ENCODE data around the gene TMEM168.

DNA sequence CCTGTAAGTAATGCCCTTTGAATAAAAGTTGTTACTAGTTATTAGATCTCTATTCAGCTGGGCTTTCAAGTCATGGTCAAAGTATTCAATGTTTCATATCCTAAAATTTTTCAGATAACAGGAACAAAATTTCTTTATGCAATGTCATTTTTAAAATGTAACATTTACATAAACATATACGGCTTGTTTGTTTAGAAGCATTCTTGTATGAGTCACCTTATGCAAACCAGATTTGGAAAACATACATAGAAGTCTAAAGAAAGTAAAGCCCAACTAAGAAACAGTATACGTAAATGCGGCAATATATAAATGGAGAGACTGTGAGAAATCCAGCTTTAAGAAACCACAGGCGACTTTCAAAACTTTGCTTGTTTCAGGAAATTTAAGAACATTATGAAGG, 10.5 kb downstream of the TMEM168 start:
- TF ChIP-seq, protein P1, sequence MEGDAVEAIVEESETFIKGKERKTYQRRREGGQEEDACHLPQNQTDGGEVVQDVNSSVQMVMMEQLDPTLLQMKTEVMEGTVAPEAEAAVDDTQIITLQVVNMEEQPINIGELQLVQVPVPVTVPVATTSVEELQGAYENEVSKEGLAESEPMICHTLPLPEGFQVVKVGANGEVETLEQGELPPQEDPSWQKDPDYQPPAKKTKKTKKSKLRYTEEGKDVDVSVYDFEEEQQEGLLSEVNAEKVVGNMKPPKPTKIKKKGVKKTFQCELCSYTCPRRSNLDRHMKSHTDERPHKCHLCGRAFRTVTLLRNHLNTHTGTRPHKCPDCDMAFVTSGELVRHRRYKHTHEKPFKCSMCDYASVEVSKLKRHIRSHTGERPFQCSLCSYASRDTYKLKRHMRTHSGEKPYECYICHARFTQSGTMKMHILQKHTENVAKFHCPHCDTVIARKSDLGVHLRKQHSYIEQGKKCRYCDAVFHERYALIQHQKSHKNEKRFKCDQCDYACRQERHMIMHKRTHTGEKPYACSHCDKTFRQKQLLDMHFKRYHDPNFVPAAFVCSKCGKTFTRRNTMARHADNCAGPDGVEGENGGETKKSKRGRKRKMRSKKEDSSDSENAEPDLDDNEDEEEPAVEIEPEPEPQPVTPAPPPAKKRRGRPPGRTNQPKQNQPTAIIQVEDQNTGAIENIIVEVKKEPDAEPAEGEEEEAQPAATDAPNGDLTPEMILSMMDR (conservative IDR thresholded peaks at IDR 0.05; ENCODE audit: low read depth in 2 of 2), result no peak
- no peak for TF ChIP-seq EZH2 (IDR thresholded peaks at IDR 0.05; ENCODE audit: low read depth, unreplicated experiment)
- no peak for TF ChIP-seq POLR2AphosphoS5 (IDR thresholded peaks at IDR 0.05; ENCODE audit: low read depth)
- TF ChIP-seq CREB1 (CRISPR knock-in tag; IDR thresholded peaks at IDR 0.05; ENCODE audit: low read depth), result no peak
- no peak for TF ChIP-seq EZH2phosphoT487 (IDR thresholded peaks at IDR 0.05; ENCODE audit: unreplicated experiment)
- TF ChIP-seq, protein P2, sequence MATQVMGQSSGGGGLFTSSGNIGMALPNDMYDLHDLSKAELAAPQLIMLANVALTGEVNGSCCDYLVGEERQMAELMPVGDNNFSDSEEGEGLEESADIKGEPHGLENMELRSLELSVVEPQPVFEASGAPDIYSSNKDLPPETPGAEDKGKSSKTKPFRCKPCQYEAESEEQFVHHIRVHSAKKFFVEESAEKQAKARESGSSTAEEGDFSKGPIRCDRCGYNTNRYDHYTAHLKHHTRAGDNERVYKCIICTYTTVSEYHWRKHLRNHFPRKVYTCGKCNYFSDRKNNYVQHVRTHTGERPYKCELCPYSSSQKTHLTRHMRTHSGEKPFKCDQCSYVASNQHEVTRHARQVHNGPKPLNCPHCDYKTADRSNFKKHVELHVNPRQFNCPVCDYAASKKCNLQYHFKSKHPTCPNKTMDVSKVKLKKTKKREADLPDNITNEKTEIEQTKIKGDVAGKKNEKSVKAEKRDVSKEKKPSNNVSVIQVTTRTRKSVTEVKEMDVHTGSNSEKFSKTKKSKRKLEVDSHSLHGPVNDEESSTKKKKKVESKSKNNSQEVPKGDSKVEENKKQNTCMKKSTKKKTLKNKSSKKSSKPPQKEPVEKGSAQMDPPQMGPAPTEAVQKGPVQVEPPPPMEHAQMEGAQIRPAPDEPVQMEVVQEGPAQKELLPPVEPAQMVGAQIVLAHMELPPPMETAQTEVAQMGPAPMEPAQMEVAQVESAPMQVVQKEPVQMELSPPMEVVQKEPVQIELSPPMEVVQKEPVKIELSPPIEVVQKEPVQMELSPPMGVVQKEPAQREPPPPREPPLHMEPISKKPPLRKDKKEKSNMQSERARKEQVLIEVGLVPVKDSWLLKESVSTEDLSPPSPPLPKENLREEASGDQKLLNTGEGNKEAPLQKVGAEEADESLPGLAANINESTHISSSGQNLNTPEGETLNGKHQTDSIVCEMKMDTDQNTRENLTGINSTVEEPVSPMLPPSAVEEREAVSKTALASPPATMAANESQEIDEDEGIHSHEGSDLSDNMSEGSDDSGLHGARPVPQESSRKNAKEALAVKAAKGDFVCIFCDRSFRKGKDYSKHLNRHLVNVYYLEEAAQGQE (IDR thresholded peaks at IDR 0.05; ENCODE audit: unreplicated experiment), result no peak
- TF ChIP-seq JUNB (IDR thresholded peaks at IDR 0.05; ENCODE audit: unreplicated experiment), result no peak
- TF ChIP-seq, protein P3, sequence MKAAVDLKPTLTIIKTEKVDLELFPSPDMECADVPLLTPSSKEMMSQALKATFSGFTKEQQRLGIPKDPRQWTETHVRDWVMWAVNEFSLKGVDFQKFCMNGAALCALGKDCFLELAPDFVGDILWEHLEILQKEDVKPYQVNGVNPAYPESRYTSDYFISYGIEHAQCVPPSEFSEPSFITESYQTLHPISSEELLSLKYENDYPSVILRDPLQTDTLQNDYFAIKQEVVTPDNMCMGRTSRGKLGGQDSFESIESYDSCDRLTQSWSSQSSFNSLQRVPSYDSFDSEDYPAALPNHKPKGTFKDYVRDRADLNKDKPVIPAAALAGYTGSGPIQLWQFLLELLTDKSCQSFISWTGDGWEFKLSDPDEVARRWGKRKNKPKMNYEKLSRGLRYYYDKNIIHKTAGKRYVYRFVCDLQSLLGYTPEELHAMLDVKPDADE (IDR thresholded peaks at IDR 0.05), result no peak
- no peak for TF ChIP-seq ZNF114 (CRISPR knock-in tag; IDR thresholded peaks at IDR 0.05)
- TF ChIP-seq STAT1 (IDR thresholded peaks at IDR 0.05; ENCODE audit: unreplicated experiment), result no peak
- no peak for TF ChIP-seq ZNF331 (CRISPR knock-in tag; IDR thresholded peaks at IDR 0.05; ENCODE audit: low read depth)
